Mononuclear cell (primary cell): ENCODE data around the gene DAB1. TPM values are rescaled to one million over a fixed set of nuclear protein-coding genes. Genes with fewer than 3 reads are reported as not detected.

Experiments used
- H3K27me3 ChIP-seq: 2 replicates; pipeline ENCODE4 v1.6.0; 2011; ENCODE audit warnings: low read length, control low read depth; ENCODE audit not compliant: insufficient read depth
- H3K4me1 ChIP-seq: 2 replicates; pipeline ENCODE4 v1.5.1; 2011; ENCODE audit warnings: mild to moderate bottlenecking, low read length, control low read depth; ENCODE audit not compliant: insufficient read depth
- H3K4me3 ChIP-seq: 2 replicates; pipeline ENCODE4 v1.5.1; 2011; ENCODE audit warnings: mild to moderate bottlenecking, low read length, moderate library complexity
- H3K9me3 ChIP-seq: 2 replicates; pipeline ENCODE4 v1.5.1; 2011; ENCODE audit warnings: low read depth, mild to moderate bottlenecking, control low read depth, low read length
- total RNA-seq: library from RNA; depleted of rRNA; stranded (reverse); fragments of >200 nt; gene quantifications from one replicate; pipeline ENCODE4 v1.2.3, GENCODE V29; 2012

DAB1 gene
- total RNA-seq, 1 donor: 0.42 TPM

GRCh38 chr1:57300186-57300585, 123.7 kb downstream of the DAB1 start:
- H3K9me3 ChIP-seq: no peaks in the 10 kb centered on the region
- no peak overlapping the region for H3K4me3 ChIP-seq
- H3K27me3 ChIP-seq: no peaks in the 10 kb centered on the region
- no peaks in the 10 kb centered on the region for H3K4me1 ChIP-seq

DNA sequence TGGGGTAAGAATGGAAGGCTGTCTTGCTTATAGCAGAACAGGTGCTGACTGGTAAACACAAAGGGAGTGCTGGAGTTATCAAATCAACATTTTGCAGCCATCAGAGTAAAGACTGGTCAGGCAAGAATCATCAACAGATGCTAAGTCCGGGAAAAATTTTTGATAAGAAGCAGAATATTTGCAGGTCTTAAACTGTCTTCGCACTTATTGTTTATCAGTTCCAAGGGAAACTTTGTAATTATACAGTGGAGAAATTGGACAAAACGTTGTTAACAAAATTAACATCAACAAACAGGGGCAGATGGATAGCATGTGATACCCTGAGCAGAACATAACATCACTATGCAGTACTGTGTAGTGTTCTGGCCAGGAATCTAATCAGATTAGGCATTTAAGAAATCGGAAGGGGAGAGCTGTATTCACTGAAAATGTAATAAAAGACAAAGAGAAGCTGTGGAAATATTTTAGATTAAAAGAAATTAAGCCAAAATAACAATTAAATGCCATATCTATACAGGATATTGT, 127.1 kb downstream of the DAB1 start:
- Histone ChIP-seq H3K4me3 (no peak overlapping the region), H3K4me1 (no peaks in the 10 kb centered on the region), H3K27me3 (no peaks in the 10 kb centered on the region), H3K9me3 (no peaks in the 10 kb centered on the region)

DNA sequence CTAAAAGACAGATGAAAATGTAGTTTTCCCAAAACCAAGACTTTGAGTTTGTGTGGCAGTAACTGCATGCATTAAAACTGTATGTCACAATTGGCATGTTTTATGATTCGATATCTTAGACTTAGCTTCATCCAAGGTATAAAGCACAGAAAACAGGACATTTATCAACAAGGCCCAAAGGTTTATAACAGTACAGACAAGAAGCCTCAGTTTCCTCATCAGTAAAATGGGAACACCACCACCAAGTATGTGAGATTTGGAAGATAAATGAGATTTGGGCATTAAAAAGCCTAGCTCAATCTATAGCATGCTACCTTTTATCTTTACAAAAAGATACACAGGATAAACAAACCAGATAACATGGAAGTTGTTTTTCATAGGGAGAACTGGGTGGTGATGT, 128.5 kb downstream of the DAB1 start:
- Histone ChIP-seq H3K9me3 (no peaks in the 10 kb centered on the region), H3K4me1 (no peaks in the 10 kb centered on the region), H3K27me3 (no peaks in the 10 kb centered on the region), H3K4me3 (no peak overlapping the region)

GRCh38 chr1:57294177-57294576, 129.7 kb downstream of the DAB1 start:
- no peaks in the 10 kb centered on the region for H3K27me3 ChIP-seq
- H3K4me1 ChIP-seq: no peaks in the 10 kb centered on the region
- no peak overlapping the region for H3K4me3 ChIP-seq
- no peaks in the 10 kb centered on the region for H3K9me3 ChIP-seq

- Histone ChIP-seq H3K27me3 (no peaks in the 10 kb centered on the region), H3K4me3 (no peak overlapping the region), H3K4me1 (no peaks in the 10 kb centered on the region), H3K9me3 (no peaks in the 10 kb centered on the region)
Measured at GRCh38 chr1:57293214-57293613, 130.6 kb downstream of the DAB1 start.

- Histone ChIP-seq H3K9me3 (no peaks in the 10 kb centered on the region), H3K27me3 (no peaks in the 10 kb centered on the region), H3K4me3 (no peak overlapping the region), H3K4me1 (no peaks in the 10 kb centered on the region)
Measured at GRCh38 chr1:57289781-57290180, 134.1 kb downstream of the DAB1 start.

DNA sequence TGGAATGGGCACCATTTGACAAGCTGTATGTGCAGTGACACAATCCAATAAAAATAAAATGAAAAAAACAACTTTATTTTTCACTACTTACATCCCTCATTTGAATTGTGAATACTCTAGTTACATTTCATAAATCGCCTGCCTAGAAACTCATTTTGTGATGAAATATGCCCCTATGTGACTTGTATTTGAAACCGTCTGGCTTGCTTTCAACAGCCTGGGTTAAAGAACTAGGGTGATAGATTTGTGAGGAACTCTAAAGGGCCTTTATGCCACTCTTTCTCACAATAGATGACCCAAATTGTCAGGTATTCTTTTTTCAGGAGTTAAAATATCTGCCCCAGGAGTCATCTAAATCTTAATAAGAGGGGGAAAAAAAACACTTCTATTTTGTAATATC, 137.9 kb downstream of the DAB1 start:
- Histone ChIP-seq H3K4me3 (no peak overlapping the region), H3K27me3 (no peaks in the 10 kb centered on the region), H3K4me1 (no peaks in the 10 kb centered on the region), H3K9me3 (no peaks in the 10 kb centered on the region)

GRCh38 chr1:57282411-57282810, 141.4 kb downstream of the DAB1 start:
- H3K9me3 ChIP-seq: no peaks in the 10 kb centered on the region
- no peak overlapping the region for H3K4me3 ChIP-seq
- no peaks in the 10 kb centered on the region for H3K4me1 ChIP-seq
- no peaks in the 10 kb centered on the region for H3K27me3 ChIP-seq

GRCh38 chr1:57281324-57281723, 142.5 kb downstream of the DAB1 start:
- Histone ChIP-seq H3K4me3 (no peak overlapping the region), H3K27me3 (no peaks in the 10 kb centered on the region), H3K4me1 (no peaks in the 10 kb centered on the region), H3K9me3 (no peaks in the 10 kb centered on the region)

DNA sequence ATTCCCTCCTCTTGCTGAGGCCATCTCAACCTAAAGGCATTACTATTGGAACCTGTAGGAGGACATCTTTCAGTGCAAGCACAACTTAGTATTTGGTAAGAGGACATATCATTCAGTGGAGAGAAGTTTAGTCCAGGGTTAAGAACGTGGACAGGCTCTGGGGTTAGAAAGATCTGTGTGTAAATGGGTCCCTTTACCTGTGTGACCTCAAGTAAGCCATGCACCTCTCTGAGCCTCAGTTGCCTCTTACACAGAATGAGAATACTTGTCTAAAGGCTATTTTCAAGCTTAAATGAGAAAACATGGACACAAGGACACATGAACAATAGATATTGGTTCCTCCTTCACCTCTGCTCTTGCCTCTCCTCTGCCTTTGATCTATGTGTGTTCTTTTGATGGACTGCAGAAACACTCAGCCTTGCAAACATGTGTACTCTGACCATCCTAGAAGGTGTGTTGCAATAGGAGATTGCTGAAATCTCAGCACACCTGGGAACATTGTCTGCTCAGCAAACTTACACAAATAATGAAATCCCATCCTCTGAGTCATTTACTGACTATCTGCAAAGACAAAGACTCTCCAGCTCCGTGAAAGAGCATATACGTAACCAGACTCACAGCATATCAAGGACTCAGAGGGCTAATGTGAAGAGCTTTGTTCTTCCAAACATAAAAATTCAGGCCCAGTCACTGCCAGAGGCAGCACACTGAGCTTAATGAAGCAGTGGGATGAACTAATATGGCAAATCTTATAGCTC, 143.8 kb downstream of the DAB1 start:
- H3K4me1 ChIP-seq: no peaks in the 10 kb centered on the region
- no peaks in the 10 kb centered on the region for H3K9me3 ChIP-seq
- H3K27me3 ChIP-seq: no peaks in the 10 kb centered on the region
- no peak overlapping the region for H3K4me3 ChIP-seq

- Histone ChIP-seq H3K9me3 (no peaks in the 10 kb centered on the region), H3K4me3 (no peak overlapping the region), H3K27me3 (no peaks in the 10 kb centered on the region), H3K4me1 (no peaks in the 10 kb centered on the region)
Measured at GRCh38 chr1:57278558-57278957, 145.3 kb downstream of the DAB1 start.

DNA sequence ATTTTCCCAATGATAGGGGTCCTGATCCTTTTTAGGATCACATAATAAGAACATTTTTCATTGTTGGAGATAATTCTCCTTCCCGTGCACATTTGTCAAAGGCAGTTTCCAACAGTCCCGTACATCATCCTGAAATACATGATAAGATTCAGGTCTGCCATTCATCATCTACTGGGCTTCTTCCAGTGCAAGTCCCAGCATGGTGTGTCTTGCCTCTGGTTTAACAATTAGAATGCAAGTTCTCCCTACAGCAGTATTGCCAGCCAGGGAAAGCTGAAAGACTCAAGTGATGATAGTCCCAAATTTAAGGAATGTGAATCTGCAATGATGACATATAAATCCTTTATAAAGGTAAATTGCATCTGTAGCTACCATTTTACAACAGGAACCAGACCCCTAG, 146.2 kb downstream of the DAB1 start:
- Histone ChIP-seq H3K27me3 (no peaks in the 10 kb centered on the region), H3K4me3 (no peak overlapping the region), H3K9me3 (no peaks in the 10 kb centered on the region), H3K4me1 (no peaks in the 10 kb centered on the region)

- Histone ChIP-seq H3K27me3 (no peaks in the 10 kb centered on the region), H3K4me1 (no peaks in the 10 kb centered on the region), H3K9me3 (no peaks in the 10 kb centered on the region), H3K4me3 (no peak overlapping the region)
Measured at GRCh38 chr1:57276918-57277317, 146.9 kb downstream of the DAB1 start.

DNA sequence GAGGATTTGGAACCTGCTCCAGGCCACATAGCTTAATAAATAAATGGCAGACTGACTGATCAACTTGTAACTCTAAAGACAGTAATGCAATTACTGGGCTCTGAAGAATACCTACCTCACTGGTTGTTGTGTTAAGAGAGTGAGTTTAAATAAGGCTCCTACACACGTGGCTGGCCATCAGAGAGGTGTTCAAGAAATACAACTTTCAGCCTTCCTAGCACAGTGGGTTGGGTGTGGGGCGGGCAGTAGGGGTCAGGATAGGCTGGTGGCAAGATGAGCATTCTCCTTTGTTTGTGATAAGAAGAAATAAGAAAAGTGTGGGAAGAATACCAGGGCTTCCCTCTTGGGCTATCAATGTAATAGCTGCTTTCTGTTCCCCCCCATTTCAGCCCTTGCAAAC, 151.3 kb downstream of the DAB1 start:
- no peak overlapping the region for H3K4me3 ChIP-seq
- no peaks in the 10 kb centered on the region for H3K4me1 ChIP-seq
- no peaks in the 10 kb centered on the region for H3K9me3 ChIP-seq
- no peaks in the 10 kb centered on the region for H3K27me3 ChIP-seq

DNA sequence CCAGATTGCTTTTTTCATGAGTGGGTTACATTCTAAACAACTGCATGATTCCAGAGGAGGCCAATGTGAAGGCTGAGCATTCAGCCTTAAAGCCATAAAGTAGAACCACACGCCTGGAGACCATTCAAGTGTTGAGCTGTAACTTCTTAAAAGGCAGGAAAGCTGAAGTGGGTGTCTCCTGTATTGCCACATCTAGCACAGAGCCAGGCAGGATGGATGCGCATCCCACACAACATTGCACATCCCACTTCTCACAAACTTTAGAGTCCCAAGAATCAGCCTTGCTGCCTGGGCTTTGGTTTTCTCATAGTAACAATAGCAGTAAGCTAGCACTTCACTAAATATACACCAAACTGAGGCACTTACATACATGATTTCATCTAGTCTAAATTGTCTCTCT, 151.7 kb downstream of the DAB1 start:
- Histone ChIP-seq H3K4me3 (no peak overlapping the region), H3K9me3 (no peaks in the 10 kb centered on the region), H3K4me1 (no peaks in the 10 kb centered on the region), H3K27me3 (no peaks in the 10 kb centered on the region)
